ENCODE results near the gene ARRB2. TPM values are rescaled to one million over a fixed set of nuclear protein-coding genes. Genes with fewer than 3 reads are reported as not detected.

Gene ARRB2
- total and polyA plus RNA-seq, 4 donors: 11.8 to 16.5 (median 13.9) TPM

DNA sequence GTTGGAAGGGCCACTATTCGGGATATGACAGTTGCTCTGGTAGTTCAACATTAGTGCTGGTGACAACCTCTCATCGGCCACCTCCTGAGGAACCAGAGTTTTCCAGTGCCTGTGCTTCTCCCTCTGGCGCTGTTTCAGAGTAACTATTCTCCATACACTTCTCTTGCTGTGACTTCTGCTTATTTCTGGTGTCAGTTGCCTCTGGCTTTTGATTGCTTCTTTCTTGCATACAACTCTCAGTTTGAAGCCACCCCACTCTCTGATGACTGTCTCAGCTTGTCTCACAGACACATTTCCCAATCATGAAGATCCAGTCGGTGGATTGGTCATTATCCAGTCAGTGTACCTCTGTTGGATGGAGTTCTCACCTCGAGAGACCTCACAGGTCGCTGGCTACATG is 57.9 kb downstream of the ARRB2 start:
- TF ChIP-seq HNF4G (IDR thresholded peaks at IDR 0.05) (no peak), JUND (IDR thresholded peaks at IDR 0.05) (no peak), RXRA (IDR thresholded peaks at IDR 0.05) (no peak)
- TF ChIP-seq, protein P1, sequence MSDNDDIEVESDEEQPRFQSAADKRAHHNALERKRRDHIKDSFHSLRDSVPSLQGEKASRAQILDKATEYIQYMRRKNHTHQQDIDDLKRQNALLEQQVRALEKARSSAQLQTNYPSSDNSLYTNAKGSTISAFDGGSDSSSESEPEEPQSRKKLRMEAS (IDR thresholded peaks at IDR 0.05): no peak
- Histone ChIP-seq H3K9me3 (ENCODE audit: control insufficient read depth in 4 of 4, low read length in 3 of 4) (no peaks in the 10 kb centered on the region), H3K27ac (ENCODE audit: low read depth in 1 of 2, low read length in 2 of 2) (no peak overlapping the region)

DNA sequence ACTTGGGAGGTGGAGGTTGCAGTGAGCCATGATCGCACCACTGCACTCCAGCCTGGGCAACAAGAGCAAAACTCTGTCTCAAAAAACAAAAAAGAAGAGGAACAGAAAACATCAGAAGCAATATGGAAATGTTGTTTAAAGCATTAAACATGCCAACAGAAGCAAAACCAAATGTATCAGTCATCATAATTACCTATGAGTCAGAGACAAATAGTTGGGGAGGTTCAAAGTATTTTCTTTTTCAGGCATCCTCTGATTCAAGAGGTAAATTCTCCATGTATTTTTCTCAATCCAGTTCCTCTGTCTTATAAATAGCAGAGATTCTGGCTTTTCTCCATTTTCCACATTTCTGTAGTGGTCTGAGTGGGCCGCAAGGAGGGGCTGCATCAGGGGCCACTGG is 59.2 kb downstream of the ARRB2 start:
- no peak for DNase-seq (ENCODE audit: low spot score)
- H3K9ac ChIP-seq (ENCODE audit: low read depth in 1 of 2, low read length in 2 of 2): no peak overlapping the region
- WGBS: 95% methylated on average over 2 of the region's 2 CpGs
- no peaks in the 10 kb centered on the region for H3K9me3 ChIP-seq (ENCODE audit: control insufficient read depth in 4 of 4, low read length in 3 of 4)
- H3K36me3 ChIP-seq (ENCODE audit: control insufficient read depth in 4 of 4, insufficient read depth in 3 of 4, low read depth in 1 of 4, low read length in 3 of 4): no peaks in the 10 kb centered on the region
- no peak overlapping the region for H3K4me3 ChIP-seq (ENCODE audit: low read depth in 1 of 3, low read length in 3 of 3)
- peaks cover 0 to 14% (median 7%) of the 10 kb centered on the region in 4 donors for H3K4me1 ChIP-seq (ENCODE audit: control insufficient read depth in 4 of 4, insufficient read depth in 4 of 4, low read length in 3 of 4)
- no peaks in the 10 kb centered on the region for H3K27me3 ChIP-seq (ENCODE audit: control insufficient read depth in 4 of 4, insufficient read depth in 4 of 4, low read length in 3 of 4)
- TF ChIP-seq, protein P2, sequence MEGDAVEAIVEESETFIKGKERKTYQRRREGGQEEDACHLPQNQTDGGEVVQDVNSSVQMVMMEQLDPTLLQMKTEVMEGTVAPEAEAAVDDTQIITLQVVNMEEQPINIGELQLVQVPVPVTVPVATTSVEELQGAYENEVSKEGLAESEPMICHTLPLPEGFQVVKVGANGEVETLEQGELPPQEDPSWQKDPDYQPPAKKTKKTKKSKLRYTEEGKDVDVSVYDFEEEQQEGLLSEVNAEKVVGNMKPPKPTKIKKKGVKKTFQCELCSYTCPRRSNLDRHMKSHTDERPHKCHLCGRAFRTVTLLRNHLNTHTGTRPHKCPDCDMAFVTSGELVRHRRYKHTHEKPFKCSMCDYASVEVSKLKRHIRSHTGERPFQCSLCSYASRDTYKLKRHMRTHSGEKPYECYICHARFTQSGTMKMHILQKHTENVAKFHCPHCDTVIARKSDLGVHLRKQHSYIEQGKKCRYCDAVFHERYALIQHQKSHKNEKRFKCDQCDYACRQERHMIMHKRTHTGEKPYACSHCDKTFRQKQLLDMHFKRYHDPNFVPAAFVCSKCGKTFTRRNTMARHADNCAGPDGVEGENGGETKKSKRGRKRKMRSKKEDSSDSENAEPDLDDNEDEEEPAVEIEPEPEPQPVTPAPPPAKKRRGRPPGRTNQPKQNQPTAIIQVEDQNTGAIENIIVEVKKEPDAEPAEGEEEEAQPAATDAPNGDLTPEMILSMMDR (IDR thresholded peaks at IDR 0.05; ENCODE audit: low read depth, low read length, missing input control): no peak
- TF ChIP-seq GABPA (IDR thresholded peaks at IDR 0.05 in 1 of 2, conservative IDR thresholded peaks at IDR 0.05 in 1 of 2) (no peak), RXRA (IDR thresholded peaks at IDR 0.05) (no peak), JUND (IDR thresholded peaks at IDR 0.05) (no peak), FOXA2 (IDR thresholded peaks at IDR 0.05) (no peak), EGR1 (IDR thresholded peaks at IDR 0.05; ENCODE audit: low read depth in 2 of 2) (no peak), HNF4G (IDR thresholded peaks at IDR 0.05) (no peak)
- TF ChIP-seq, protein P1 (IDR thresholded peaks at IDR 0.05): no peak
- no peak overlapping the region for H3K27ac ChIP-seq (ENCODE audit: low read depth in 1 of 2, low read length in 2 of 2)

More for the DNA sequence above, 57.9 kb downstream of the ARRB2 start:
- no peak for DNase-seq (ENCODE audit: low spot score)
- Histone ChIP-seq H3K36me3 (ENCODE audit: control insufficient read depth in 4 of 4, insufficient read depth in 3 of 4, low read depth in 1 of 4, low read length in 3 of 4) (no peaks in the 10 kb centered on the region), H3K9ac (ENCODE audit: low read depth in 1 of 2, low read length in 2 of 2) (no peak overlapping the region), H3K27me3 (ENCODE audit: control insufficient read depth in 4 of 4, insufficient read depth in 4 of 4, low read length in 3 of 4) (no peaks in the 10 kb centered on the region), H3K4me1 (ENCODE audit: control insufficient read depth in 4 of 4, insufficient read depth in 4 of 4, low read length in 3 of 4) (peaks cover 0 to 14% (median 7%) of the 10 kb centered on the region in 4 donors), H3K4me3 (ENCODE audit: low read depth in 1 of 3, low read length in 3 of 3) (no peak overlapping the region)
- 79% methylated on average over 6 of the region's 6 CpGs for WGBS

Other genes starting within 250 kb of the ARRB2 start
- 1 to 10 TPM; 4.9 to 9.0 TPM for gene SPNS2, start 211.8 kb upstream of the ARRB2 start, total RNA-seq
- 1 to 10 TPM; 4.0 to 5.6 TPM for gene SPNS2, start 211.8 kb upstream of the ARRB2 start, polyA plus RNA-seq
- gene MYBBP1A, start 155.2 kb upstream of the ARRB2 start, total RNA-seq: 10 to 100 TPM; 20.5 to 23.3 TPM
- 10 to 100 TPM; 12.2 to 19.6 TPM for gene MYBBP1A, start 155.2 kb upstream of the ARRB2 start, polyA plus RNA-seq
- 1 to 10 TPM in 1 of 2 donors, under 1 TPM in 1; 0.19 to 1.1 TPM for gene GGT6, start 150.1 kb upstream of the ARRB2 start, total RNA-seq
- gene GGT6, start 150.1 kb upstream of the ARRB2 start, polyA plus RNA-seq: under 1 TPM; 0.43 to 0.64 TPM
- gene SMTNL2, start 126.1 kb upstream of the ARRB2 start, total RNA-seq: not detected
- under 1 TPM; 0.13 to 0.29 TPM for gene SMTNL2, start 126.1 kb upstream of the ARRB2 start, polyA plus RNA-seq
- 1 to 10 TPM in 1 of 2 donors, not detected in 1; 1.7 TPM for gene ALOX15, start 69.0 kb upstream of the ARRB2 start, total RNA-seq
- gene ALOX15, start 69.0 kb upstream of the ARRB2 start, polyA plus RNA-seq: under 1 TPM in 1 of 2 donors, not detected in 1; 0.03 TPM
- 10 to 100 TPM; 14.2 to 14.8 TPM for gene PELP1, start 6.5 kb upstream of the ARRB2 start, total RNA-seq
- 10 to 100 TPM in 1 of 2 donors, 1 to 10 TPM in 1; 5.1 to 12.8 TPM for gene PELP1, start 6.5 kb upstream of the ARRB2 start, polyA plus RNA-seq
- 10 to 100 TPM; 11.2 to 11.5 TPM for gene MED11, start 20.8 kb downstream of the ARRB2 start, total RNA-seq
- gene MED11, start 20.8 kb downstream of the ARRB2 start, polyA plus RNA-seq: 10 to 100 TPM; 15.9 to 35.6 TPM
- under 1 TPM; 0.47 to 0.67 TPM for gene ZMYND15, start 29.2 kb downstream of the ARRB2 start, total RNA-seq
- gene ZMYND15, start 29.2 kb downstream of the ARRB2 start, polyA plus RNA-seq: 1 to 10 TPM in 1 of 2 donors, under 1 TPM in 1; 0.75 to 2.4 TPM
- gene CXCL16, start 29.3 kb downstream of the ARRB2 start, total RNA-seq: 10 to 100 TPM; 10.7 to 15.3 TPM
- gene CXCL16, start 29.3 kb downstream of the ARRB2 start, polyA plus RNA-seq: 10 to 100 TPM; 16.9 to 41.1 TPM
- 10 to 100 TPM; 20.1 to 32.5 TPM for gene TM4SF5, start 61.3 kb downstream of the ARRB2 start, total RNA-seq
- 100 to 1,000 TPM; 198 to 309 TPM for gene TM4SF5, start 61.3 kb downstream of the ARRB2 start, polyA plus RNA-seq
- gene VMO1, start 75.7 kb downstream of the ARRB2 start, total RNA-seq: 1 to 10 TPM; 1.7 to 1.8 TPM
- gene VMO1, start 75.7 kb downstream of the ARRB2 start, polyA plus RNA-seq: 1 to 10 TPM; 5.9 to 9.1 TPM
- gene GLTPD2, start 78.3 kb downstream of the ARRB2 start, total RNA-seq: 10 to 100 TPM; 15.1 to 34.5 TPM
- gene GLTPD2, start 78.3 kb downstream of the ARRB2 start, polyA plus RNA-seq: 10 to 100 TPM; 16.9 to 63.2 TPM
- 10 to 100 TPM; 64.7 to 95.5 TPM for gene PSMB6, start 85.5 kb downstream of the ARRB2 start, total RNA-seq
- 100 to 1,000 TPM; 155 to 219 TPM for gene PSMB6, start 85.5 kb downstream of the ARRB2 start, polyA plus RNA-seq
- 10 to 100 TPM in 1 of 2 donors, 1 to 10 TPM in 1; 3.5 to 15.8 TPM for gene PLD2, start 96.5 kb downstream of the ARRB2 start, total RNA-seq
- 1 to 10 TPM; 5.6 to 6.0 TPM for gene PLD2, start 96.5 kb downstream of the ARRB2 start, polyA plus RNA-seq
- 10 to 100 TPM; 25.6 to 30.6 TPM for gene MINK1, start 122.7 kb downstream of the ARRB2 start, total RNA-seq
- 10 to 100 TPM in 1 of 2 donors, 1 to 10 TPM in 1; 6.9 to 16.6 TPM for gene MINK1, start 122.7 kb downstream of the ARRB2 start, polyA plus RNA-seq
- gene C17orf107, start 188.9 kb downstream of the ARRB2 start, total RNA-seq: 1 to 10 TPM; 1.1 to 2.3 TPM
- 1 to 10 TPM in 1 of 2 donors, under 1 TPM in 1; 0.19 to 5.9 TPM for gene C17orf107, start 188.9 kb downstream of the ARRB2 start, polyA plus RNA-seq
- under 1 TPM; 0.19 to 0.84 TPM for gene CHRNE, start 192.5 kb downstream of the ARRB2 start, total RNA-seq
- gene CHRNE, start 192.5 kb downstream of the ARRB2 start, polyA plus RNA-seq: 1 to 10 TPM in 1 of 2 donors, under 1 TPM in 1; 0.47 to 3.1 TPM
- 1 to 10 TPM in 1 of 2 donors, not detected in 1; 2.3 TPM for gene GP1BA, start 221.6 kb downstream of the ARRB2 start, total RNA-seq
- gene GP1BA, start 221.6 kb downstream of the ARRB2 start, polyA plus RNA-seq: under 1 TPM; 0.03 to 0.18 TPM
- gene SLC25A11, start 229.4 kb downstream of the ARRB2 start, total RNA-seq: 10 to 100 TPM; 28.5 to 40.7 TPM
- gene SLC25A11, start 229.4 kb downstream of the ARRB2 start, polyA plus RNA-seq: 10 to 100 TPM; 51.3 to 54.1 TPM
- 10 to 100 TPM; 15.9 to 23.4 TPM for gene RNF167, start 229.6 kb downstream of the ARRB2 start, total RNA-seq
- gene RNF167, start 229.6 kb downstream of the ARRB2 start, polyA plus RNA-seq: 10 to 100 TPM; 25.4 to 72.6 TPM
- gene PFN1, start 237.9 kb downstream of the ARRB2 start, total RNA-seq: 100 to 1,000 TPM; 150 to 672 TPM
- 100 to 1,000 TPM; 568 to 592 TPM for gene PFN1, start 237.9 kb downstream of the ARRB2 start, polyA plus RNA-seq
- 10 to 100 TPM; 26.3 to 27.5 TPM for gene ENO3, start 240.5 kb downstream of the ARRB2 start, total RNA-seq
- 100 to 1,000 TPM in 1 of 2 donors, 10 to 100 TPM in 1; 34.1 to 117 TPM for gene ENO3, start 240.5 kb downstream of the ARRB2 start, polyA plus RNA-seq